Lower leg skin (tissue), 3 donors: ENCODE measurements around the gene COL15A1.

Source experiments
- POLR2A ChIP-seq, 2 donors: fragments of 450-650 bp; IDR thresholded peaks; one replicate each; pipeline ENCODE4 v1.6.1; 2016 to 2017; ENCODE audit warnings: antibody characterized with exemption in 2 of 2, mild to moderate bottlenecking in 1 of 2, moderate library complexity in 1 of 2
- TF ChIP-seq, protein P1 (sequence below), 3 donors: fragments of 450-650 bp; IDR thresholded peaks; one replicate each; pipeline ENCODE4 v1.5.1; 2016; ENCODE audit warnings: antibody characterized with exemption in 3 of 3, mild to moderate bottlenecking in 3 of 3, moderate library complexity in 2 of 3

- TF ChIP-seq, protein P1, sequence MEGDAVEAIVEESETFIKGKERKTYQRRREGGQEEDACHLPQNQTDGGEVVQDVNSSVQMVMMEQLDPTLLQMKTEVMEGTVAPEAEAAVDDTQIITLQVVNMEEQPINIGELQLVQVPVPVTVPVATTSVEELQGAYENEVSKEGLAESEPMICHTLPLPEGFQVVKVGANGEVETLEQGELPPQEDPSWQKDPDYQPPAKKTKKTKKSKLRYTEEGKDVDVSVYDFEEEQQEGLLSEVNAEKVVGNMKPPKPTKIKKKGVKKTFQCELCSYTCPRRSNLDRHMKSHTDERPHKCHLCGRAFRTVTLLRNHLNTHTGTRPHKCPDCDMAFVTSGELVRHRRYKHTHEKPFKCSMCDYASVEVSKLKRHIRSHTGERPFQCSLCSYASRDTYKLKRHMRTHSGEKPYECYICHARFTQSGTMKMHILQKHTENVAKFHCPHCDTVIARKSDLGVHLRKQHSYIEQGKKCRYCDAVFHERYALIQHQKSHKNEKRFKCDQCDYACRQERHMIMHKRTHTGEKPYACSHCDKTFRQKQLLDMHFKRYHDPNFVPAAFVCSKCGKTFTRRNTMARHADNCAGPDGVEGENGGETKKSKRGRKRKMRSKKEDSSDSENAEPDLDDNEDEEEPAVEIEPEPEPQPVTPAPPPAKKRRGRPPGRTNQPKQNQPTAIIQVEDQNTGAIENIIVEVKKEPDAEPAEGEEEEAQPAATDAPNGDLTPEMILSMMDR (IDR thresholded peaks at IDR 0.05), result no peak
- no peak for TF ChIP-seq POLR2A (IDR thresholded peaks at IDR 0.05)
Measured at GRCh38 chr9:99006979-99007378, 63.3 kb downstream of the COL15A1 start.
